Measurements from ENCODE around the gene SAP30BP.

Gene SAP30BP

DNA sequence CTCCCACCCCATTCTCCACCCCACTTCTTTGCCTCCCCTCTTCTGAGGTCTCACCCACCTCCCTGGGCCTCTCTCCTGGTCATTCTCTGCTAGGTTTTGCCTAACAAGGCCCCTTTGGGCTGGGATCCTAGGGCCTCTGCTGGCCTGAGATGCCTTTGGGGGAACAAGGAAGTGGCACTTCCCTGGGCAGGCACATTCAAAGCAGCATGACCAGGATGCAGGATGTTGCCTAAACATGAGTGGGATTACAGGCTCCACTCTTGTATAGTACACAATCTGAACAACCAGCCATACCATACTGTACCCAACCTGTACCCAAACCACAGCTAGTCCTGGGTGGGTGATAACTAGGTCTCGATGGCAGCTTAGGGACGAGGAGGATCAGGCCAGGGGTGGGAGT, 88.9 kb downstream of the SAP30BP start:
- TF ChIP-seq, protein P1, sequence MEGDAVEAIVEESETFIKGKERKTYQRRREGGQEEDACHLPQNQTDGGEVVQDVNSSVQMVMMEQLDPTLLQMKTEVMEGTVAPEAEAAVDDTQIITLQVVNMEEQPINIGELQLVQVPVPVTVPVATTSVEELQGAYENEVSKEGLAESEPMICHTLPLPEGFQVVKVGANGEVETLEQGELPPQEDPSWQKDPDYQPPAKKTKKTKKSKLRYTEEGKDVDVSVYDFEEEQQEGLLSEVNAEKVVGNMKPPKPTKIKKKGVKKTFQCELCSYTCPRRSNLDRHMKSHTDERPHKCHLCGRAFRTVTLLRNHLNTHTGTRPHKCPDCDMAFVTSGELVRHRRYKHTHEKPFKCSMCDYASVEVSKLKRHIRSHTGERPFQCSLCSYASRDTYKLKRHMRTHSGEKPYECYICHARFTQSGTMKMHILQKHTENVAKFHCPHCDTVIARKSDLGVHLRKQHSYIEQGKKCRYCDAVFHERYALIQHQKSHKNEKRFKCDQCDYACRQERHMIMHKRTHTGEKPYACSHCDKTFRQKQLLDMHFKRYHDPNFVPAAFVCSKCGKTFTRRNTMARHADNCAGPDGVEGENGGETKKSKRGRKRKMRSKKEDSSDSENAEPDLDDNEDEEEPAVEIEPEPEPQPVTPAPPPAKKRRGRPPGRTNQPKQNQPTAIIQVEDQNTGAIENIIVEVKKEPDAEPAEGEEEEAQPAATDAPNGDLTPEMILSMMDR (IDR thresholded peaks at IDR 0.05; ENCODE audit: low read length, missing control alignments), result no peak
- H3K4me3 ChIP-seq (replicated peaks; ENCODE audit: low read depth, low read length), result no peak overlapping the region
- DNase-seq (ENCODE audit: low read depth), result no peak

DNA sequence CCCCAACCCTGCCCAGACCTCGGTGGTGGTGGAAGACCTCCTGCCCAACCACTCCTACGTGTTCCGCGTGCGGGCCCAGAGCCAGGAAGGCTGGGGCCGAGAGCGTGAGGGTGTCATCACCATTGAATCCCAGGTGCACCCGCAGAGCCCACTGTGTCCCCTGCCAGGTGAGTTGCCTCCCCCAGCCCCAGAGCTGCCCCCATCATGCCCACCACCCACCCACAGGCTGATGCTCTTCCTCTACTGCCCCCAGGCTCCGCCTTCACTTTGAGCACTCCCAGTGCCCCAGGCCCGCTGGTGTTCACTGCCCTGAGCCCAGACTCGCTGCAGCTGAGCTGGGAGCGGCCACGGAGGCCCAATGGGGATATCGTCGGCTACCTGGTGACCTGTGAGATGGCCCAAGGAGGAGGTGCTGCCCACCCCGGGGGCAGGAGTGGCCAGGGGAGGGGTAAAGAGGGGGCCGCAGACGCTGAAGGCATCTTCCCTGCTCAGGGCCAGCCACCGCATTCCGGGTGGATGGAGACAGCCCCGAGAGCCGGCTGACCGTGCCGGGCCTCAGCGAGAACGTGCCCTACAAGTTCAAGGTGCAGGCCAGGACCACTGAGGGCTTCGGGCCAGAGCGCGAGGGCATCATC, 89.4 kb downstream of the SAP30BP start:
- no peak for DNase-seq (ENCODE audit: low read depth)
- no peak overlapping the region for H3K4me3 ChIP-seq (replicated peaks; ENCODE audit: low read depth, low read length)
- TF ChIP-seq, protein P1 (IDR thresholded peaks at IDR 0.05; ENCODE audit: low read length, missing control alignments), result no peak

DNA sequence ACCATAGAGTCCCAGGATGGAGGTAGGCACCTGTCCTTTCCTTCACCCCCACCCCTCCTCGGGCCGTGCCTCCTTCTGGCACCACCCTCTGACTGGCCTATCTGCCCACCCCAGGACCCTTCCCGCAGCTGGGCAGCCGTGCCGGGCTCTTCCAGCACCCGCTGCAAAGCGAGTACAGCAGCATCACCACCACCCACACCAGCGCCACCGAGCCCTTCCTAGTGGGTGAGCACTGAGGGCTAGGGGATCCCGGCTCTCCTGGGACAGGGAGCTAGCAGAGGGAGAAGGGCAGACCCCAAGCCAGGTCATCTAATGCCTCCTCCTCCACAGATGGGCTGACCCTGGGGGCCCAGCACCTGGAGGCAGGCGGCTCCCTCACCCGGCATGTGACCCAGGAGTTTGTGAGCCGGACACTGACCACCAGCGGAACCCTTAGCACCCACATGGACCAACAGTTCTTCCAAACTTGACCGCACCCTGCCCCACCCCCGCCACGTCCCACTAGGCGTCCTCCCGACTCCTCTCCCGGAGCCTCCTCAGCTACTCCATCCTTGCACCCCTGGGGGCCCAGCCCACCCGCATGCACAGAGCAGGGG, 90.0 kb downstream of the SAP30BP start:
- TF ChIP-seq, protein P1 (IDR thresholded peaks at IDR 0.05; ENCODE audit: low read length, missing control alignments), result no peak
- H3K4me3 ChIP-seq (replicated peaks; ENCODE audit: low read depth, low read length), result no peak overlapping the region
- DNase-seq (ENCODE audit: low read depth), result no peak

Data from fibroblast of pulmonary artery (primary cell).